ENCODE data around the gene GBP3. TPM values are rescaled to one million over a fixed set of nuclear protein-coding genes. Genes with fewer than 3 reads are reported as not detected.
"Not testable (repeated sequence)": the region's sequence is repeated elsewhere in the genome, so short reads cannot be mapped to it uniquely, and the experiment has no call there.

The GBP3 gene
- total and polyA plus RNA-seq, 9 of the 15 experiments (the other 6 are each of a cell fraction or from before 2014, with no cell fraction given) = 0.07 to 0.14 (median 0.11) TPM; not detected in 4

DNA sequence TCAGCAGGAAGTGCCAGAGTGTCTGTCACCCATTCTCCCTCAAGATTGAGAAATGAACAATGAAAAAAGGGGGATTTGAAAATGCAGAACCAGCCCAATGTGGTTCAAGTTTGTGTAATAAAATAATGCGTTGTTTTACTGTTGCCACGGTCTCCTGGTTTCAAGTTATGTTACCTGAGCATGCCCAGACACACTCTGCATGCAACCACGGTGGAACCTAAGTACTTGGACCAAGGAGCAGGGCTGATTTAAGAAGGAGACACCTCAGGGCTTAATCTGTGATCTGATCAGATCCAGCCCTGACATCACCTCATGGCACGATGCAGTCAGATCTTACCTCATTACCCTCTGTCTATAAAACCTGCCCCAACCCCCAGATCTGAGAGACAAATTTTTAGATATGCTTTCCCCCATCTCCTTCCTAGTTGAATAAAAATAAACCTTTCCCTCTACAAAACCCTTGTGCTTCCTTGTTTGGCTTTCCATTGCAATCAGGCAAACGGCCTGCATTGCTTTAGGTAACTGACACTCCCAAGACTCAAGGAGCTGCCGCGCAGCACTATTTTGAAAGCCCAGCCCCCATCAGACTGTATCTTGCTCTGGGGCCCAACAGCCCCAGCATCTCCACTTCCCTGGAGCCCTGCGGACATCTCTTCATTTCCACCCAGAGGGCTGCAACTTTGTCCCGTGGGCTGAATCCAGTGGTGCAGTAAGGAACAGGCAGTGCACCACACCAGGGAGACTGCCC is 27.4 kb upstream of the GBP3 start:
- H3K36me3 ChIP-seq (ENCODE audit: control insufficient read depth, insufficient read depth, low read length); H3K27me3 ChIP-seq (ENCODE audit: control insufficient read depth in 2 of 2, insufficient read depth in 2 of 2, low read length in 2 of 2); H3K4me3 ChIP-seq; H3K27ac ChIP-seq (ENCODE audit: extremely low read depth, low read depth, low read length); DNase-seq (ENCODE audit: extremely low read depth in 1 of 4, low spot score in 3 of 4); FAIRE-seq; H3K4me1 ChIP-seq (replicated peaks in 1 of 2; ENCODE audit: control insufficient read depth in 2 of 2, insufficient read depth in 2 of 2, low read length in 2 of 2); H3K9me1 ChIP-seq (ENCODE audit: control insufficient read depth, insufficient read depth, low read length); in situ Hi-C loops (cut with MboI); H3K79me2 ChIP-seq (ENCODE audit: control insufficient read depth, insufficient read depth, low read length); BruUV-seq (replicated peaks); H3K9me3 ChIP-seq (replicated peaks; ENCODE audit: control insufficient read depth, insufficient read depth, low read depth, low read length); intact Hi-C loops (cut with micrococcal nuclease); H4K20me1 ChIP-seq (replicated peaks; ENCODE audit: control insufficient read depth, insufficient read depth, low read length); CTCF ChIA-PET (ENCODE audit: low intra/inter-chr PET ratio): not testable (repeated sequence)
- POLR2A ChIA-PET = interaction anchor here (0.9 to 1.2 kb wide), 2 partner anchors 29 to 33 kb away, joined by 3 read pairs; no protein-coding TSS in a partner anchor
- 0 out of 2 replicates have a peak overlapping the region, but pooled peaks have one; percentile 63 for H3K4me2 ChIP-seq (ENCODE audit: insufficient read depth, low read length)
- peak overlapping the region; percentile 74; the same call in 1 of the 2 replicates for H2AFZ ChIP-seq (ENCODE audit: low read depth, low read length)
- ATAC-seq = peak; percentile 48
- peak overlapping the region in 1 of 2 experiments; percentile 35; a peak in 1 of 4 replicates for H3K9ac ChIP-seq (ENCODE audit: insufficient read depth in 1 of 2, low read depth in 2 of 2, low read length in 2 of 2)
- 2% methylated on average over 9 of the region's 9 CpGs for WGBS (ENCODE audit: insufficient coverage, low coverage, missing lambda C conversion rate)

- H3K4me3 ChIP-seq; H3K9me1 ChIP-seq (ENCODE audit: control insufficient read depth, insufficient read depth, low read length); BruUV-seq (replicated peaks); H3K4me1 ChIP-seq (replicated peaks in 1 of 2; ENCODE audit: control insufficient read depth in 2 of 2, insufficient read depth in 2 of 2, low read length in 2 of 2); H3K36me3 ChIP-seq (ENCODE audit: control insufficient read depth, insufficient read depth, low read length); H4K20me1 ChIP-seq (replicated peaks; ENCODE audit: control insufficient read depth, insufficient read depth, low read length); H3K4me2 ChIP-seq (ENCODE audit: insufficient read depth, low read length); POLR2A ChIA-PET; H2AFZ ChIP-seq (ENCODE audit: low read depth, low read length); CTCF ChIA-PET (ENCODE audit: low intra/inter-chr PET ratio); H3K27ac ChIP-seq (ENCODE audit: extremely low read depth, low read depth, low read length); ATAC-seq; H3K9me3 ChIP-seq (replicated peaks; ENCODE audit: control insufficient read depth, insufficient read depth, low read depth, low read length); H3K9ac ChIP-seq (ENCODE audit: insufficient read depth in 1 of 2, low read depth in 2 of 2, low read length in 2 of 2); in situ Hi-C loops (cut with MboI); H3K27me3 ChIP-seq (ENCODE audit: control insufficient read depth in 2 of 2, insufficient read depth in 2 of 2, low read length in 2 of 2); DNase-seq (ENCODE audit: extremely low read depth in 1 of 4, low spot score in 3 of 4); intact Hi-C loops (cut with micrococcal nuclease); H3K79me2 ChIP-seq (ENCODE audit: control insufficient read depth, insufficient read depth, low read length): not testable (repeated sequence)
- WGBS (ENCODE audit: insufficient coverage, low coverage, missing lambda C conversion rate) = 0% methylated on average over 2 of the region's 4 CpGs
- peak; percentile 15 for FAIRE-seq
These were observed 26.5 kb upstream of the GBP3 start for GRCh38 chr1:89049187-89049586.
